Activated naive CD8-positive, alpha-beta T cell treated with anti-CD3 and anti-CD28 coated beads, Interleukin-2, amount 50 U/mL, for 24 hours (primary cell): Measurements from ENCODE around the gene KLHL28.
A peak's percentile ranks its signal among the peaks of the same experiment; 100 is the strongest.

ENCODE experiments used
- ATAC-seq: fragments of 150-1000 bp; cut with Tn5 transposase; one replicate; pipeline ENCODE4 v1.10.0; 2021
- DNase-seq: peaks from one replicate; pipeline ENCODE4 v3.0.0; 2021
- H3K27ac Mint-ChIP-seq: one replicate; pipeline ENCODE4 v1.8.0; 2021; ENCODE audit warnings: mild to moderate bottlenecking, mixed read lengths
- H3K27me3 Mint-ChIP-seq: one replicate; pipeline ENCODE4 v1.8.0; 2021; ENCODE audit warnings: mixed read lengths
- H3K36me3 Mint-ChIP-seq: one replicate; pipeline ENCODE4 v1.8.0; 2021; ENCODE audit warnings: low read depth, mixed read lengths
- H3K4me1 Mint-ChIP-seq: one replicate; pipeline ENCODE4 v1.8.0; 2021; ENCODE audit warnings: mixed read lengths
- H3K4me3 Mint-ChIP-seq: one replicate; pipeline ENCODE4 v1.8.0; 2021; ENCODE audit warnings: mild to moderate bottlenecking, moderate library complexity, mixed read lengths
- H3K9me3 Mint-ChIP-seq: one replicate; pipeline ENCODE4 v1.8.0; 2021; ENCODE audit warnings: mixed read lengths

Gene KLHL28, protein sequence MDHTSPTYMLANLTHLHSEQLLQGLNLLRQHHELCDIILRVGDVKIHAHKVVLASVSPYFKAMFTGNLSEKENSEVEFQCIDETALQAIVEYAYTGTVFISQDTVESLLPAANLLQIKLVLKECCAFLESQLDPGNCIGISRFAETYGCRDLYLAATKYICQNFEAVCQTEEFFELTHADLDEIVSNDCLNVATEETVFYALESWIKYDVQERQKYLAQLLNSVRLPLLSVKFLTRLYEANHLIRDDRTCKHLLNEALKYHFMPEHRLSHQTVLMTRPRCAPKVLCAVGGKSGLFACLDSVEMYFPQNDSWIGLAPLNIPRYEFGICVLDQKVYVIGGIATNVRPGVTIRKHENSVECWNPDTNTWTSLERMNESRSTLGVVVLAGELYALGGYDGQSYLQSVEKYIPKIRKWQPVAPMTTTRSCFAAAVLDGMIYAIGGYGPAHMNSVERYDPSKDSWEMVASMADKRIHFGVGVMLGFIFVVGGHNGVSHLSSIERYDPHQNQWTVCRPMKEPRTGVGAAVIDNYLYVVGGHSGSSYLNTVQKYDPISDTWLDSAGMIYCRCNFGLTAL

DNA sequence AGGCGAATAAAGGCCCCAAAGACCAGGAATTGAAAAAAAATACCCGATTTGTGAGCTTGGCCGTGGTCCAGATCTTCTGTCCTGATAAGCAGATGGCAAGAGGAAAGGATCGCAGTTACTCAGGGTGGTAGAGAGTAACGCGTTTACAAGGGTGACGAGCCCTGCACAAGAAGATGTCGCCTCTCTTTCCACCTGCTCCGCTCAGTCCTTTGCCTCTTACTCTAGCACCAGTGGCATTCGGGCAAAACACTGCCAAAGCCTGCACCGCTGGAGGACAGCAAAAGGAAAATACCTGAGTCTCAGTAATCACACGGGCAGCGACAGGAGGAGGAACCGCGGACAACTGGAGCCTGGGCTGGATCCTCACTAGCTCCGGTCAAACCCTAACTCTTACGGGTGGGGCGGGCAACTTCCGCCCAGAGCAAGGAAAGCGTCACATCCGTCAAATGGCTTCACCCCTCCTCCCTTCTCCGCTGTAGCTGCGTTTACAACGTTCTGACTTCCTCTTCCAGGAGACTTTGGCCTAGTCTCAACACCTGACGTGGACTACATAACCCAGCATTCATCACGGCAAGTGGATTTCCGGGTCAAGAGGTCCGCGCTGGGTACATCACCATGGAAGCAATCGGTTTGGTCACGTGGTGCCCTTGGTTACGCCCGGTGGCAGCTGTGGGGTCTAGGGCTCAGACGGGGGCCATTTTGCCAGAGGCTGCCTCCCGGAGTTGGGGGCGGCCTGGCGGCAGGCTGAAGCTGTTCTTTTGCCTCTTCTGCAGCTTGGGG, at the start of gene KLHL28, which contains the start of gene TOGARAM1:
Gene KLHL28 (minus strand): TSS at position 394 of the 780 bp plus-strand sequence. CDS start 16,019 bp downstream, outside the sequence.
Gene TOGARAM1 (plus strand): TSS at position 637 of the 780 bp plus-strand sequence. CDS start 232 bp downstream, outside the sequence.
- peaks cover 66% of the 10 kb centered on the region for H3K4me1 Mint-ChIP-seq
- ATAC-seq = peak; percentile 99
- H3K4me3 Mint-ChIP-seq = no peak within 1 kb of the TSS
- H3K27me3 Mint-ChIP-seq = no peaks in the 10 kb centered on the region
- no peak within 1 kb of the TSS for H3K27ac Mint-ChIP-seq
- H3K9me3 Mint-ChIP-seq = peaks cover 22% of the 10 kb centered on the region
- peak; percentile 92 for DNase-seq
- peaks cover 27% of the 10 kb centered on the region for H3K36me3 Mint-ChIP-seq

DNA sequence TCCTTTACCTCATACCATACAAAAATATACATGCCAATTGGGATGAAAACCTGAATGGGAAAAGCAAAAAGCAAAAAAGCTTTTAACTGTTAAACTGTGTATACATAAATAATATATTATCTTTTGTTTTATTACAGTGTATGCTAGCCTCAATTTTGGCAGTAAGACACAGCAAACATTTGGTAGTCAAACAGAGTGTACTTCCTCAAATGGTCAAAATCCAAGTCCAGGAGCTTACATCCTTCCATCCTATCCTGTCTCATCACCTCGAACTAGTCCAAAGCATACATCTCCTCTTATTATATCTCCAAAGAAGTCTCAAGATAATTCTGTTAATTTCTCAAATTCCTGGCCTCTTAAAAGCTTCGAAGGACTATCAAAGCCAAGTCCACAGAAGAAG, 42.2 kb upstream of the KLHL28 start:
- peaks cover 4% of the 10 kb centered on the region for H3K36me3 Mint-ChIP-seq
- DNase-seq (no peak), ATAC-seq (no peak)
- no peak overlapping the region for H3K4me3 Mint-ChIP-seq
- no peaks in the 10 kb centered on the region for H3K4me1 Mint-ChIP-seq
- H3K27me3 Mint-ChIP-seq = no peaks in the 10 kb centered on the region
- H3K9me3 Mint-ChIP-seq = no peaks in the 10 kb centered on the region
- H3K27ac Mint-ChIP-seq = no peak overlapping the region

DNA sequence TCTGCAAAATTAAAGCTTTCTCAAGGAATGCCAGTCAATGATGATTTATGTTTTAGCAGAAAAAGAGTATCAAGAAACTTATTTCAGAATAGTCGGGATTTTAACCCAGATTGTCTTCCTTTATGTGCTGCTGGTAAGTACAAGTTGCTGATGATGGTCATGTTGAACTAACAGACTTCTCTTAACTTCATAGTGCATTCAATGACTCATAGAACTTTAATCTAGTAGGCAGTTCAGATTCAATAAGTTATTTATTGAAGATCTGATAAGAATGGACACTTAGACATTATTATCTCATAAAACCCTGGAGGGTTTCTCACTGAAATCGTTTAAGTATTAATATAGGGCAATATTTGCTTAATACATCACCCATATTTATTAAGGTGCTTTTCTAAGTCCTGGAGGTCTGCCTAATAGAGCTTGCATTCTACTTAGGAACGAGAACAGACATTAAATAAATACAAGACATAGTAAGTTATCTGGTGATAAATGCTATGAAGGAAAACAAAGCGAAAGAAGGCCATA, 34.1 kb upstream of the KLHL28 start:
- Mint-ChIP-seq H3K9me3 (no peaks in the 10 kb centered on the region), H3K36me3 (peaks cover 22% of the 10 kb centered on the region), H3K4me3 (no peak overlapping the region), H3K4me1 (no peaks in the 10 kb centered on the region), H3K27ac (no peak overlapping the region), H3K27me3 (no peaks in the 10 kb centered on the region)
- ATAC-seq (no peak), DNase-seq (no peak)

DNA sequence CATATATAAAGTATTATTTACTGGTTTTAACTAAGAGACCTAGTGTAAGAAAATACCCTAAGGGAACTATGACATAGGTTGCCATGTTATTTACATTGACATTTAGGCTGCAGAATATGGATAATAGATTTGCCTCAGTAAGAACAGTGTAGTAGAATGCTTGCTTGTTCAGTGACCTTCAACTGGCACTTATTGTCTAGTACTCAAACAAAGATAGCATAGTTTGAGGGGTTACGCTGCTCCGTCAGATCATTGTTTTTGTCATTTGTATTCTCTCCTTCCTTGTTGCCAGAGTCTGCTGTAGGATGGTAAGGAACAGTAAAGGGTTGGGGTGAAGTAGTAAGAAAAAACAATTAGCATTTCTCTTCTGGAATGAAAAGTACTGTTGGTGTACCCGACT, 33.4 kb upstream of the KLHL28 start:
- Mint-ChIP-seq H3K9me3 (no peaks in the 10 kb centered on the region), H3K36me3 (peaks cover 21% of the 10 kb centered on the region), H3K27me3 (no peaks in the 10 kb centered on the region), H3K4me3 (no peak overlapping the region), H3K4me1 (no peaks in the 10 kb centered on the region), H3K27ac (no peak overlapping the region)
- no peak for ATAC-seq
- DNase-seq = no peak

DNA sequence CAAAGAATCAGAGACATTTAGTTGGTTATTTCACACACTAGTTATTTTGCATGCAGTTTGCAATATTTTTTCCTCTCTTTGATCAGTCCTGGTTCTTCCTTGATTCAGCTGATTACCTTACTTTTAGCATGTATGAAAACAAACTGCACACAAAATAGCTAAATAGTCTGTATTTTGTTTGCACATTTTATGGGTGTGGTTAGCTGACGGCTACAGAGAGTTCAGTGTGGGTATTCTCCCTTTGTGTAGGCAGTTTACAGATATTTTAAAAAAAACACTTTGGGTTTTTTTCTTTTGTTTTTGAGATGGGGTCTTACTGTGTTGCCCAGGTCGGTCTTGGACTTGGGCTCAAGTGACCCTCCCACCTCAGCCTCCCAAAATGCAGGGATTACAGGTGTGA, 28.8 kb upstream of the KLHL28 start:
- no peaks in the 10 kb centered on the region for H3K27me3 Mint-ChIP-seq
- no peak overlapping the region for H3K27ac Mint-ChIP-seq
- peaks cover 6% of the 10 kb centered on the region for H3K9me3 Mint-ChIP-seq
- H3K4me3 Mint-ChIP-seq = no peak overlapping the region
- DNase-seq (no peak), ATAC-seq (no peak)
- peaks cover 16% of the 10 kb centered on the region for H3K36me3 Mint-ChIP-seq
- H3K4me1 Mint-ChIP-seq = peaks cover 9% of the 10 kb centered on the region

DNA sequence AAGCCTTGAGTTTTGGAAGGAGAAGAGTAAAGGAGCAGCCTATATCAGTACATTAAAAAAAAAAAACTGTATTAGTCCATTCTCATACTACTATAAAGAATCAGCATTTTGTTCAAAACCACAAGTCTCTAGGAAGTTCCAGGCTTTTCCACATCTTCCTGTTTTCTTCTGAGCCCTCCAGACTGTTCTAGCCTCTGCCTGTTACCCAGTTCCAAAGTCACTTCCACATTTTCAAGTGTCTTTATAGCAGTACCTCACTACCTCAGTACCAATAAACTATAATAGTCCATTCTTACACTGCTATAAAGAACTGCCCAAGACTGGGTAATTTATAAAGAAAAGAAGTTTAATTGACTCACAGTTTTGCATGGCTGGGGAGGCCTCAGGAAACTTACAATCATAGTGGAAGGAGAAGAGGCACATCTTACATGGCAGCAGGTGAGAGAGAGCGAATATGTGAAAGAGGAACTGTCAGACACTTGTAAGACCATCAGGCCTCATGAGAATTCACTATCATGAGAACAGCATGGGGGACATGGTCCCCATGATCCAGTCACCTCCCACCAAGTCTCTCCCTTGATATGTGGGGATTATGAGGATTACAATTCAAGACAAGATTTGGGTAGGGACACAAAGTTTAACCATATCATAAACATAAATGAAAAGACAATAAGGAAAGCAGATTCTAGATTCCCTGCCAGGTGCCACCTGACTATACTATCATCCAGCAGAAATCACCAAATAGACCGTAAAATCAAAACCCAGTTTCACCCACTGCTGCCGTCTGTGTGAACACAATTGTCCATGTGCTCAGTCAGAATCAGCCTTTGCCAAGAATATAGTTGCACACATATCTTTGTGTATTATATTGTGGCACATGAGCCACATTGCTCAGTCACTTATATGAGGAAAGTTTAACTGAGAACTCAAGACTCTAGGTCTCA, 28.0 kb upstream of the KLHL28 start:
- ATAC-seq (no peak), DNase-seq (no peak)
- Mint-ChIP-seq H3K27ac (no peak overlapping the region), H3K36me3 (peaks cover 16% of the 10 kb centered on the region), H3K9me3 (peaks cover 6% of the 10 kb centered on the region), H3K4me3 (no peak overlapping the region), H3K4me1 (peaks cover 9% of the 10 kb centered on the region), H3K27me3 (no peaks in the 10 kb centered on the region)

DNA sequence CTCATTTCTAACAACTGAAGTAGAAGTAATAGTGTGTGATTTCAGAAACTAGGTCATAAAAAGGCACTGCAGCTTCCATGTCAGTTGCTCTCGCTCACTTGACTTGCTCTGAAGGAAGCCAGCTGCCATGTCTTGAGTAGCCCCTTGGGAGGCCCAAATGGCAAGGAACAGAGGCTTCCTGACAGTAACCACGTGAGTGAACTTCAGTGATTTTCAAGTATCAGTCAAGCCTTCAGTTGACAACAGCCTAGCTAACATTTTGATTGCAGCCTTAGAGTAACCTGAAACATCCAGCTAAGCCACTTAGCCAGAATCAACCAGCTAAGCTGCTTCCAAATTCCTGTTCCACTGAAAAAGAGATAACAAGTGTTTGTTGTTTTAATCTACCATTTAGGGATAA, 26.9 kb upstream of the KLHL28 start:
- peaks cover 15% of the 10 kb centered on the region for H3K36me3 Mint-ChIP-seq
- no peak overlapping the region for H3K27ac Mint-ChIP-seq
- no peaks in the 10 kb centered on the region for H3K27me3 Mint-ChIP-seq
- peaks cover 9% of the 10 kb centered on the region for H3K4me1 Mint-ChIP-seq
- DNase-seq (no peak), ATAC-seq (no peak)
- H3K4me3 Mint-ChIP-seq = no peak overlapping the region
- H3K9me3 Mint-ChIP-seq = peaks cover 6% of the 10 kb centered on the region

DNA sequence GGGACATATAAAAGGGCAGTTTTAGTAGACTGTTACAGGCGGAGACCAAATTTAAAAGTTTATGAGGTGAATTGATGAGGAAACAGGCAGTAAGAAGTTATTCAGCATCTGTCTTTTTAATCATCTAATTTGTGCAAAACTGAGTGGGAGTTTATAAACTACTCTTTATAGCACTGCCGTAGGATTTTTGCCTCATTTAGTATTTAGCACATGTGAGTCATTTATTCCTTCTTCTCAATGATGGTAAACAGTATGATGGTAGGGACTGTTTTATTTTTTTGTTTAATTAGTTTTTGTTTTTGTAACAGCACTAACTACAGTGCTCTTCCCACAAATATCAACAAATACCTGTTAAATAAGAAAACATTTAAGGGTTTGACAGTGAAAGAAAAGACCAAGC, 20.8 kb upstream of the KLHL28 start:
- ATAC-seq (peak; percentile 78), DNase-seq (no peak)
- Mint-ChIP-seq H3K4me1 (peaks cover 24% of the 10 kb centered on the region), H3K9me3 (no peaks in the 10 kb centered on the region), H3K36me3 (peaks cover 2% of the 10 kb centered on the region), H3K4me3 (no peak overlapping the region), H3K27ac (no peak overlapping the region), H3K27me3 (no peaks in the 10 kb centered on the region)

DNA sequence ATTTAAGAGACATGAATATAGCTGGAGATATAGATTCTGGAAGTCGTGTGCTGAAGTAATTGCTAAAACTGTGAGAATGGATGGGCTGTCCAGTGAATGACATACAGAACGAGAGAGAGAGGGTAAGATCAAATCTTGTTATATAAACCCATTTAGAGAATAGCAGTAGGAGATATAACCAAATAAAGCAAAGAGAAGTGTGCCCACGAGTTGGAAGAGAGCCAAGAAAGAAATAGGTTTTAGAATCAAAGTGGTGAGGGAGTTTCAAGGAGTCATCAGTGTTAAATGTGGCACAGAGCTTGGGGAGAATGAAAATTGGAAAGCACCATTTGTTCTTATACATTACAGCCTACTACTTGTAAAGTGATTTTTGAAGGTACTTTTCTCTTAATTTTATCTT, 19.5 kb upstream of the KLHL28 start:
- peaks cover 24% of the 10 kb centered on the region for H3K4me1 Mint-ChIP-seq
- peaks cover 1% of the 10 kb centered on the region for H3K36me3 Mint-ChIP-seq
- DNase-seq (no peak), ATAC-seq (peak; percentile 40)
- H3K9me3 Mint-ChIP-seq = no peaks in the 10 kb centered on the region
- H3K27me3 Mint-ChIP-seq = no peaks in the 10 kb centered on the region
- no peak overlapping the region for H3K4me3 Mint-ChIP-seq
- no peak overlapping the region for H3K27ac Mint-ChIP-seq

DNA sequence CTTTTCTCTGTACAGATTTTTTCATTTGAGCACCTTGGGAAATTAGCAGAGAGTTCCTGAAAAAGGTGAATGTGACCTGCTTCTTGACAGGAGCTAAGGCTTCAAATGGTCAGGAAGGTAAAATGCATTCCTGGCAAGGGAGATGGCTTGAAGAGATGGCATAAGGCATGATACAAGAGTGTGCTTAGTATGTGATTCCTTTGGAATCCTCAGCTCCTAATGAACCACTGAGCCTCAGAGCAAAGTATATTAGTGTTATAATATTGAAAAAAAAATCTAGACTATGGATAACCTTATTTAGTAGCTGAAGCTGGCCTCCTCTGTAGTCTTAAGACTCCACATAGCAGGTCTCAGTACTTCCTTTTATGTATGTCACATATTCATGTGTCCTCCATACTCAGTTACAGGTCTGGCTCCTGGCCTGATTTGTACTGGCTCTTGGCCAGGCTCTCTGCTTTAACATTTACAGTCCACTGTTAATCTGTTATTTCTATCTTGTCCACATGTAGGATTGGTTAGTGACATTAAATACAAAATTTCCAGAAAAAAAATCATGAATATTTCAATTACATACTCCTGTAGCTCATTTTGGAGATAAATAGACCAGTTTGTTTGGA, 18.1 kb upstream of the KLHL28 start:
- Mint-ChIP-seq H3K9me3 (no peaks in the 10 kb centered on the region), H3K27ac (no peak overlapping the region), H3K4me1 (peaks cover 24% of the 10 kb centered on the region), H3K4me3 (no peak overlapping the region), H3K36me3 (peaks cover 4% of the 10 kb centered on the region), H3K27me3 (no peaks in the 10 kb centered on the region)
- ATAC-seq (no peak), DNase-seq (no peak)

DNA sequence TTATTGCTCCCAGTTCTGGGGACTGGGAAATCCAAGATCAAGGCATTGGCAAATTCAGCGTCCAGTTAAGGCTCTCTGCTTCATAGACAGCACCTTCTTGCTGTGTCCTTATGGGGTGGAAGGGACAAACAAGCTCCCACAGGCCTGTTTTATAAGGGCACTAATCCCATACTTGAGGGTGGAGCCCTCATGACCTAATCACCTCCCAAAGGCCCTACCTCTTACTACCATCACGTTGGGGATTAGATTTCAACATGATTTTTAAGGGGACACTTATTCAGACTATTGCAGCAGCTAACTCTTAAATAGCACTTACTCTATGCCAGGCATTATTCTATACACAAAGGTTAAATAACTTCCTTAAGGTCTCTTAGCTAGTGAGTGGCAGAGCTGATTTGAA, 17.5 kb upstream of the KLHL28 start:
- peaks cover 4% of the 10 kb centered on the region for H3K36me3 Mint-ChIP-seq
- no peaks in the 10 kb centered on the region for H3K27me3 Mint-ChIP-seq
- H3K9me3 Mint-ChIP-seq = peaks cover under 1% of the 10 kb centered on the region
- no peak overlapping the region for H3K27ac Mint-ChIP-seq
- peaks cover 24% of the 10 kb centered on the region for H3K4me1 Mint-ChIP-seq
- H3K4me3 Mint-ChIP-seq = no peak overlapping the region
- DNase-seq (no peak), ATAC-seq (no peak)

DNA sequence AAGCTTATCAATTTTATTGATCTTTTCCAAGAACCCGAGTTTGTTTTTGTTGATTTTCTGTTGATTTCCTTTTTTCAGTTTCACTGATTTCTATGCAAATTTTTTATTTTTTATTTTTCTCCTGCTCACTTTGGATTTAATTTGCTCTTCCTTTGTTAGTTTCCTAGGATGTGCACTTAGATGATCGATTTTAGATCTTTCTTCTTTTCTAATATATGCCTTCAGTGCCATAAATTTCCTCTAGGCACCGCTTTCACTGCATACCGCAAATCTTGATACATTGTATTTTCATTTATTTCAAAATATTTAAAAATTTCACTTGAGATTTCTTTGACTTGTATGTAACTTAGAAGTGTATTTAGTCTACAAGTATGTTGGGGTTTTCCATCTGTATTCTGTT, 9.7 kb upstream of the KLHL28 start:
- Mint-ChIP-seq H3K27me3 (no peaks in the 10 kb centered on the region), H3K36me3 (peaks cover 68% of the 10 kb centered on the region), H3K4me3 (no peak overlapping the region), H3K27ac (no peak overlapping the region), H3K9me3 (peaks cover 60% of the 10 kb centered on the region), H3K4me1 (peaks cover 52% of the 10 kb centered on the region)
- DNase-seq (no peak), ATAC-seq (no peak)

DNA sequence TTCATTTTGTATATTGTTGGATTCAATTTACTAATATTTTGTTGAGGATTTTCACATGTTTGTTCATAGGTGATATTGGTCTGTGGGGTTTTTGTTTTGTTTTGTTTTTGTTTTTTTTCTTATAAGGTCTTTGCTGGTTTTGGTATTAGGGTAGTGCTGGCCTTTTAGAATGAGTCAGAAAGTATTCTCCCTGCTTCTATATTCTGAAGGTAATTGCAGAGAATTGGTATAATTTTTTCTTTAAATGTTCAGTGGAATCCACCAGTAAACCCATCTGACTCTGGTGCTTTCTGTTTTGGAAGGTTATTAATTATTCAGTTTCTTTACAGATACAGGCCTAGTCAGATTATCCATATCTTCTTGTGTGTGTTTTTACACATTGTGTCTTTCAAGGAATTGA, 9.2 kb upstream of the KLHL28 start:
- H3K27me3 Mint-ChIP-seq = no peaks in the 10 kb centered on the region
- H3K27ac Mint-ChIP-seq = no peak overlapping the region
- H3K9me3 Mint-ChIP-seq = peaks cover 60% of the 10 kb centered on the region
- peaks cover 64% of the 10 kb centered on the region for H3K36me3 Mint-ChIP-seq
- peaks cover 54% of the 10 kb centered on the region for H3K4me1 Mint-ChIP-seq
- no peak overlapping the region for H3K4me3 Mint-ChIP-seq
- DNase-seq = no peak
- ATAC-seq = no peak
